Mammary epithelial cell (primary cell): ENCODE measurements around the gene MINDY3.

ENCODE experiments used
- EZH2 ChIP-seq: IDR thresholded peaks from 2 replicates; pipeline ENCODE4 v1.6.1; 2012; ENCODE audit warnings: low read length, inconsistent platforms, borderline replicate concordance
- TF ChIP-seq, protein P1 (sequence below), 2 donors: IDR thresholded peaks in 1 of 2; conservative IDR thresholded peaks in 1 of 2; 2 replicates each; pipeline ENCODE4 v1.5.1; 2011 to 2012; ENCODE audit warnings: inconsistent platforms in 2 of 2, low read length in 2 of 2, mild to moderate bottlenecking in 2 of 2, control low read depth in 1 of 2, low read depth in 1 of 2; ENCODE audit not compliant: insufficient read depth in 1 of 2; ENCODE audit errors: extremely low read depth in 1 of 2

DNA sequence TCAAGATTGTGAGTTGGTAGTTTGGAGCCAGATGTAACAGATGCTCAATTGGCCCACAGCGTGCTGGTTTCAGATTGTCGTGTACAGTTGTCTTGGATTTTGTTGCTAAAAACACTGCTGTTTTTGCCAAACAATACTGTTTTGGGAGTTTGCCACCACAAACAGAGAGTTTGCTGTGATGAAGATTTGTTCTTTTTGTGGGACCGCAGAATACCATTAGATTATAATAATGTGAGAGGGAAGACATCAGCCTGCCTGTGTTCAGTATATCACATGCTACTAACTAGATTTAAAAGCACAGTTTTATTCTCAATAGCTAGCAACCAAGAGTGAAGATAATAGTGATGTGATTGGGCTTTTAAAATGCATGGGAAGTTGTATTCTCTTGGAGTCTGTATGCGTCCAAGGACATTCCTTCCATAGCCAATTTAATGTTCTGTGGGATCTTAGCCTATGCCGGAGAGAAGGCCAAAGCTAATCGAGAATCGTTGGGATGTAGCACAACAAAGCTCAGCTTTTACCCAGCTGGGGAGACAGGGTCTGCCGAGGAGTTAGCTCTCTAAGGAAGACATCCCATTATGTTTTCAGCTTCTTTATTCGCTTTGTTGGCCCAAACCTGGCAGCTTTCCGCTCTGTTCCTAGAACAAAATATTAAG lies 121.9 kb downstream of the MINDY3 start:
- TF ChIP-seq, protein P1, sequence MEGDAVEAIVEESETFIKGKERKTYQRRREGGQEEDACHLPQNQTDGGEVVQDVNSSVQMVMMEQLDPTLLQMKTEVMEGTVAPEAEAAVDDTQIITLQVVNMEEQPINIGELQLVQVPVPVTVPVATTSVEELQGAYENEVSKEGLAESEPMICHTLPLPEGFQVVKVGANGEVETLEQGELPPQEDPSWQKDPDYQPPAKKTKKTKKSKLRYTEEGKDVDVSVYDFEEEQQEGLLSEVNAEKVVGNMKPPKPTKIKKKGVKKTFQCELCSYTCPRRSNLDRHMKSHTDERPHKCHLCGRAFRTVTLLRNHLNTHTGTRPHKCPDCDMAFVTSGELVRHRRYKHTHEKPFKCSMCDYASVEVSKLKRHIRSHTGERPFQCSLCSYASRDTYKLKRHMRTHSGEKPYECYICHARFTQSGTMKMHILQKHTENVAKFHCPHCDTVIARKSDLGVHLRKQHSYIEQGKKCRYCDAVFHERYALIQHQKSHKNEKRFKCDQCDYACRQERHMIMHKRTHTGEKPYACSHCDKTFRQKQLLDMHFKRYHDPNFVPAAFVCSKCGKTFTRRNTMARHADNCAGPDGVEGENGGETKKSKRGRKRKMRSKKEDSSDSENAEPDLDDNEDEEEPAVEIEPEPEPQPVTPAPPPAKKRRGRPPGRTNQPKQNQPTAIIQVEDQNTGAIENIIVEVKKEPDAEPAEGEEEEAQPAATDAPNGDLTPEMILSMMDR (conservative IDR thresholded peaks at IDR 0.05 in 1 of 2, IDR thresholded peaks at IDR 0.05 in 1 of 2; ENCODE audit: extremely low read depth in 1 of 2, insufficient read depth in 1 of 2, low read depth in 1 of 2, low read length in 2 of 2), result no peak
- no peak for TF ChIP-seq EZH2
